Natural killer cell treated with Interleukin-12 subunit alpha and Interleukin-12 subunit beta and Interleukin-15 and Interleukin-18, amount 100 ng/mL, for 72 hours (primary cell): ENCODE data around the gene THOC2. TPM values are rescaled to one million over a fixed set of nuclear protein-coding genes. Genes with fewer than 3 reads are reported as not detected.
"Not testable (repeated sequence)": the region's sequence is repeated elsewhere in the genome, so short reads cannot be mapped to it uniquely, and the experiment has no call there.

Source experiments
- ATAC-seq, 2 donors: fragments of 150-1000 bp; cut with Tn5 transposase in 1 of 2; sonication (Bioruptor Pico), chemical (Tn5 transposase) in 1 of 2; 2 replicates each; pipeline ENCODE4 v1.10.0; 2021
- DNase-seq: peaks from one replicate; pipeline ENCODE4 v3.0.0; 2022; ENCODE audit warnings: low spot score
- H3K27ac Mint-ChIP-seq, 2 donors: 1 replicate in 1 of 2; 2 replicates in 1 of 2; pipeline ENCODE4 v1.8.0; 2022; ENCODE audit warnings: mixed read lengths in 2 of 2, mild to moderate bottlenecking in 1 of 2, moderate library complexity in 1 of 2
- H3K27me3 Mint-ChIP-seq, 2 donors: 1 replicate in 1 of 2; 2 replicates in 1 of 2; pipeline ENCODE4 v1.8.0; 2022; ENCODE audit warnings: mixed read lengths in 2 of 2
- H3K36me3 Mint-ChIP-seq: one replicate; pipeline ENCODE4 v1.8.0; 2022; ENCODE audit warnings: mixed read lengths
- H3K4me1 Mint-ChIP-seq, 2 donors: 1 replicate in 1 of 2; 2 replicates in 1 of 2; pipeline ENCODE4 v1.8.0; 2022; ENCODE audit warnings: low read depth in 2 of 2, mixed read lengths in 2 of 2, mild to moderate bottlenecking in 1 of 2
- H3K4me3 Mint-ChIP-seq: one replicate; pipeline ENCODE4 v1.8.0; 2022; ENCODE audit warnings: mixed read lengths
- H3K9me3 Mint-ChIP-seq: 2 replicates; pipeline ENCODE4 v1.8.0; 2022; ENCODE audit warnings: mixed read lengths
- total RNA-seq, 2 donors: library from RNA; stranded (reverse); gene quantifications; one replicate each; pipeline ENCODE4 v1.2.3, GENCODE V29; 2022

The THOC2 gene
- total RNA-seq, 2 donors from 2014 or later: 96.5 to 98.2 TPM

DNA sequence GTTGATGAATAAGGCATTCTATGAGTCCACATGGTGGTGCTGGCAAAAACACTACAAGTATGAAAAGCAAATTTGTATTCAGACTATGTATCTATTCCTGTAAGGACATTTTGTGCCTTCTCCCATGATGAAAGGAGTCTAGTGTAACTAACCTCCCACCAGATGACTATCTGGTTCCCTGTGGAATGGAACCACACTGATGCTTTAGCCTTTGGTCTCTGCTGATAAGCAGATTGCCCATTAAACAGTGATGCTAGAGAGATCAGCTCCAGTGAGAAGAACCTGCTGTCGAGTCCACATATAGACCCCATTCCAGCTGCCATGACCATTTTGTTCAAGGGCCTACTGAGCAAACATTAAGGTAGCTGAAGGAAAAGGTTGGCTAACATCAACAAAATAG is 10.5 kb upstream of the THOC2 start:
- no peaks in the 10 kb centered on the region for H3K9me3 Mint-ChIP-seq
- ATAC-seq: no peak
- no peaks in the 10 kb centered on the region for H3K36me3 Mint-ChIP-seq
- DNase-seq: no peak
- H3K27ac Mint-ChIP-seq: no peak overlapping the region
- H3K27me3 Mint-ChIP-seq: peaks cover 1 to 3% of the 10 kb centered on the region in 2 donors
- no peaks in the 10 kb centered on the region for H3K4me1 Mint-ChIP-seq
- no peak overlapping the region for H3K4me3 Mint-ChIP-seq

DNA sequence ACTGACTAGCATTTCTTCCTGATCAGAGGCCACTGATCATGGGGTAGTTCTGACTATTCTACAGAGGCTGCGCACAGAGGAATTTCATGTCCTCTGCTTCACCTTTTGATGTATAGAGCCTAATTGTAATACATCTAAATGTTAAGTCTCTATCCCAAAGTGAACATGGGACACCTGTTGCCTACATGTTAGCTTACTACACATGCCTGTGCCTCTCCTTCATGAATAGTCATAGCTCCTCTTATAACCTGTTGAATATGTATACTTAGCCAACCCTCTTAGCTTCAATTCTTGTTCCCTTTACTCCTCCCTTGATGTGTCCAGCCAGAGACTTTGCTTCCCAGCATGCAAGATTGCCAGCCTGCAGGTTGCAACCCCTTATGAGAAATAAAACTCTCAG is 9.6 kb upstream of the THOC2 start:
- Mint-ChIP-seq H3K4me1 (no peaks in the 10 kb centered on the region), H3K27me3 (peaks cover 2 to 6% of the 10 kb centered on the region in 2 donors), H3K9me3 (no peaks in the 10 kb centered on the region), H3K36me3 (no peaks in the 10 kb centered on the region), H3K27ac (no peak overlapping the region), H3K4me3 (no peak overlapping the region)
- ATAC-seq (no peak), DNase-seq (no peak)

DNA sequence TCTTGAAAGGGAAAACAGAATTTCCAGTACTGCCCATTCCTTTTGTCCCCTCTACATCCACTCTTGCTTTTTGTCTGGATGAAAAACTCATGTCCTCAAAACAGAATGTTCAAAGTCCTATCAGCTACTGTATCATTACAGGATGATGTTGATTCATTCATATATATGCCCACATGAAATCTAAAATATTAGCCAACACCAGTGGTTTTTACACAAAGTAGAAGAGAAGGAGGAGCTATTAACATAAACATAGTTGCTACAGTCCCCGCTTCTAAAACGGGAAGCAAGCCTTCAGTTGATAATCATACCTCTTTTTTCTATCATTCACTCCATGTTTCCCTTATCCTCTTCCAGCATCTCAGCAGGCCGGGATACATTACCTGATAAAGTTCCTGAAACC is 7.7 kb upstream of the THOC2 start:
- Mint-ChIP-seq H3K4me1 (no peaks in the 10 kb centered on the region), H3K27ac (no peak overlapping the region), H3K27me3 (peaks cover 2 to 6% of the 10 kb centered on the region in 2 donors), H3K36me3 (no peaks in the 10 kb centered on the region), H3K9me3 (no peaks in the 10 kb centered on the region), H3K4me3 (no peak overlapping the region)
- no peak for ATAC-seq
- no peak for DNase-seq

DNA sequence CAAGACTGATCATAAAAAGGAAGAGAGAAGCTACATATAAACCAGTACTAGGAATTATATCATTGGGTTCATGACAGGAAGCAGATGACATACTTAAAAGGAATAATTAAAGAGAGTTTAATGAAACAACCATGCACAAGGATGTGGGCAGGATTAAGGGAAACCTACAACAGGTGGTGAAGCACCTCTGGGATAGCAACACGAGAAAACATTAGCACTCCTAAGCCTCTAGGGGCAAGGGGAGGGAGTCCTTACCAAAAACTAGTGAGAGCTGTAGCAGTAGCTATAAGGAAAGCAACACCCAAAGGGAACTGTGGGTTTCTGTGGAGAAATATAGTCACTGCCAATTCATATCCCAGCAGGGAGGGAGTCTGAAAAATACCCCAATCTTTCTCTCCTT is 7.2 kb upstream of the THOC2 start:
- ATAC-seq (no peak), DNase-seq (no peak)
- Mint-ChIP-seq H3K4me3 (no peak overlapping the region), H3K27me3 (peaks cover 2 to 6% of the 10 kb centered on the region in 2 donors), H3K4me1 (no peaks in the 10 kb centered on the region), H3K9me3 (no peaks in the 10 kb centered on the region), H3K36me3 (no peaks in the 10 kb centered on the region), H3K27ac (no peak overlapping the region)

DNA sequence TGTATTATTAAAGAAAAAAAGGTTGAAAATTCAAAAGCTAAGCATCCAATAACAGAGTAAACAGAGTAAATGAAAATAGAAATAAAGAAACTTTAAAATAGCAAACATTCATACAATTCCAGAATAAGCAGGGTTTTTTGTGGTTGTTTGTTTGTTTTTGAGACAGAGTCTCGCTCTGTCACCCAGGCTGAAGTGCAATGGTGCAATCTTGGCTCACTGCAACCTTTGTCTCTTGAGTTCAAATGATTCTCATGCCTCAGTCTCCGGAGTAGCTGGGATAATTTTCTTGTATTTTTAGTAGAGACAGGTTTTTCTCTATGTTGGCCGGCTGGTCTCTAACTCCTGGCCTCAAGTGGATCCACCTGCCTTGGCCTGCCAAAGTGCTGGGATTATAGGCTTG is 6.6 kb upstream of the THOC2 start:
- Mint-ChIP-seq H3K4me1 (no peaks in the 10 kb centered on the region), H3K27ac (no peak overlapping the region), H3K9me3 (no peaks in the 10 kb centered on the region), H3K36me3 (no peaks in the 10 kb centered on the region), H3K4me3 (no peak overlapping the region), H3K27me3 (peaks cover 2 to 6% of the 10 kb centered on the region in 2 donors)
- ATAC-seq (no peak), DNase-seq (no peak)

DNA sequence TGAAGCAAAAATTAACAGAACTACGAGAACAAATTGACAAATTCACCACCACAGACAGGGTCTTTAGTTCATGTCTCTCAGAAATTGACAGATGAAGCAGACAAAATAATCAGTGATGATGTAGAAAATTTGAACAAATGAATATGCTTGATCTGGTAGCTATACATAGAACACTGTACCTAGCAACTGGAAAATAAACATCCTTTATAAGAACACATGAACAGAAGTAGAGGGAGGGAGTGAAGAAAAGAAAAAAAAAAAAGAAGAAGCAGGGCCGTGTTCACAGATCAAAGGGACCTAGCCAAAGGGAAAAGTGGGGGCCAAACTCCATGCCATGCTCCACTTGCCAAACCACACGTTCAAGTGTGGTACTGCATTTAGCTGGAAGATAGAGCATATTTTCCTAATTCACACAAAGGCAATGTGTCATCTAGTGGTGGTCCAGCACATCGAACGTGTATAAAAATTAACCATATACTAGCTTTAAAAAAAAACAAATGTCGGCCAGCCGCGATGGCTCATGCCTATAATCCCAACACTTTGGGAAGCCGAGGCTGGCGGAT is 5.6 kb upstream of the THOC2 start:
- Mint-ChIP-seq H3K4me3 (no peak overlapping the region), H3K27ac (no peak overlapping the region), H3K4me1 (peaks cover 0 to under 1% of the 10 kb centered on the region in 2 donors), H3K36me3 (no peaks in the 10 kb centered on the region), H3K27me3 (peaks cover 2 to 6% of the 10 kb centered on the region in 2 donors), H3K9me3 (no peaks in the 10 kb centered on the region)
- no peak for ATAC-seq
- no peak for DNase-seq

DNA sequence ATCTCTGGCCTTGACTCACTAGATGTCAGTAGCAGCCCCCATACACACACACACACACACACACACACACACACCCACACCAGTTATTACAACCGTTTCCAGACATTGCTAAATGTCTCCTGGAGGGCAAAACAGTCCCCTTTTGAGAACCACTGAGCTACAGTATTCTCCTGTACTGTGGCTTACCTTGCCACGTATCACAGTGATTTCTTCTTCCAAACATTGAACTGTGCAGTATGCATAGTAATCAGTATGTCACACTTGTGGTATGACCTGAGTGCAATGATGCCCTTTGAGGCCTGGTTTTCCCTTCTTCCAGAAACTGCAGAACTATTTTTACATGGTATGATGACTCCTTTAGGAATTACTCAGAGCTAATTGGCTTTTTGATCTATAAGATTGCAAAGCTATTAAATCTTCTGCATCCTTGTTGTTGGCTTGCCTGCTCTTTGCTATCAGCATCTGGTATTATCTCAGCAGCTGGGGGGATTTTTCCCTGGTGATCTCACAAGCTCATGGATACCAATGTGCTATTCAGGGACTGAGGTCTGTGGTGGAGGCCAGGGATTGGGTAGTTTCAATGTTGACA is 3.6 kb upstream of the THOC2 start:
- Mint-ChIP-seq H3K27me3 (peaks cover 2 to 6% of the 10 kb centered on the region in 2 donors), H3K9me3 (no peaks in the 10 kb centered on the region), H3K36me3 (peaks cover 6% of the 10 kb centered on the region), H3K4me3 (no peak overlapping the region), H3K4me1 (peaks cover 8 to 11% of the 10 kb centered on the region in 2 donors), H3K27ac (no peak overlapping the region)
- no peak for DNase-seq
- ATAC-seq: no peak

DNA sequence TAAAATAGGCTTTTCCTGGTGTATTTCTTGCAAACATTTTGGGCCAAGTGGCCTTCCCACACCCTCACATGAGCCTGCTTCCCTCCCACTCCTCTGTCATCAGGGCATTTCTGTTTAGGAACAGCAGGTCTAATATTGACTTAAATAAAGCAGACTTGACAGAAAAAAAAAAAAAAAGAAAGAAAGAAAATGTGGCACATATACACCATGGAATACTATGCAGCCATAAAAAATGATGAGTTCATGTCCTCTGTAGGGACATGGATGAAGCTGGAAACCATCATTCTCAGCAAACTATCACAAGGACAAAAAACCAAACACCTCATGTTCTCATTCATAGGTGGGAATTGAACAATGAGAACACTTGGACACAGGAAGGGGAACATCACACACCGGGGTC is 2.3 kb upstream of the THOC2 start:
- not testable (repeated sequence) for H3K4me3 Mint-ChIP-seq, H3K9me3 Mint-ChIP-seq, H3K36me3 Mint-ChIP-seq, H3K27ac Mint-ChIP-seq, H3K27me3 Mint-ChIP-seq, DNase-seq, ATAC-seq
- peaks cover 9 to 14% of the 10 kb centered on the region in 2 donors for H3K4me1 Mint-ChIP-seq

DNA sequence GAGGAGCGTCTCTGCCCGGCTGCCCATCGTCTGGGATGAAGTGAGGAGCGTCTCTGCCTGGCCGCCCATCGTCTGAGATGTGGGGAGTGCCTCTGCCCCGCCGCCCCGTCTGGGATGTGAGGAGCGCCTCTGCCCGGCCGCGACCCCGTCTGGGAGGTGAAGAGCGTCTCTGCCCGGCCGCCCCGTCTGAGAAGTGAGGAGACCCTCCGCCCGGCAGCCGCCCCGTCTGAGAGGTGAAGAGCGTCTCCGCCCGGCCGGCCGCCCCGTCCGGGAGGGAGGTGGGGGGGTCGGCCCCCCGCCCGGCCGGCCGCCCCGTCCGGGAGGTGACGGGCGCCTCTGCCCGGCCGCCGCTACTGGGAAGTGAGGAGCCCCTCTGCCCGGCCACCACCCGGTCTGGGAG is 1.2 kb upstream of the THOC2 start:
- H3K27ac Mint-ChIP-seq, DNase-seq, H3K36me3 Mint-ChIP-seq, H3K4me3 Mint-ChIP-seq, ATAC-seq, H3K9me3 Mint-ChIP-seq, H3K27me3 Mint-ChIP-seq: not testable (repeated sequence)
- H3K4me1 Mint-ChIP-seq: peaks cover 15 to 17% of the 10 kb centered on the region in 2 donors

DNA sequence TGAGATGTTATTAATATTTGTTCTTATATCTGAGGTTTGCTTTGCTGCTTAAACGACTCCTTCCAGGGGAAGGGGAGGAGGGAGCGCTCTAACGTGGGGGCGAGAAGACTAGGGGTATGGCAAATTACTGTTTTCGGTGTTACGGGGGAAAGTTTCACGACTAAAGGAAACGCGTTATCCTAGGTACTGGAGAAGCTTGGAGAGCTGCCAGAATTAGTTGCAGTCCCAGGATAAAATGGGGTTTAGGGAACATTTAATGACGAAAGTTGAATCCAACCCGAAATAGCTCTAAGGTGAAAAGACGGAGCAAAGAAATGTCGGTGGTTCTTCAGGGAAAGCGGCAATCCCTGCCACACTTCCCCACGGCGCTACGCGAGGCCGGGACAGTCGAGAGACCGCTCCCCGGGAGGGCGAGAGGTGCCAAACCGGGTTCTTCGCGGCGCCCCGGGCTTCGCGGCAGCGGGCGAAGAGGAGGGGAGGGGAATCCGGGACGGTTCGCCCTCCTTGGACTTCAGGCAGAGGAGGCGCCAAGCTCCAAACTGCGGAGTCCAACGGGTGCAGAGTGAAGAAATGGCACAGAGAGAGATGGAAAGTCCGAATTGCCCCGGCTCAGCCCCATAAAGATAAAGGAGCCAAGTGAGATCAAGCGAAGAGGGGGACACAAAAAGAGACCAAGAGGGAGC is 724 bp downstream of the THOC2 start:
- Mint-ChIP-seq H3K4me1 (peaks cover 17 to 21% of the 10 kb centered on the region in 2 donors), H3K27ac (peak overlapping the region; percentile 85 to 94), H3K27me3 (no peaks in the 10 kb centered on the region), H3K36me3 (peaks cover 6% of the 10 kb centered on the region), H3K9me3 (no peaks in the 10 kb centered on the region), H3K4me3 (peak overlapping the region; percentile 98)
- peak; percentile 61 to 72 for ATAC-seq
- peak; percentile 71 for DNase-seq

DNA sequence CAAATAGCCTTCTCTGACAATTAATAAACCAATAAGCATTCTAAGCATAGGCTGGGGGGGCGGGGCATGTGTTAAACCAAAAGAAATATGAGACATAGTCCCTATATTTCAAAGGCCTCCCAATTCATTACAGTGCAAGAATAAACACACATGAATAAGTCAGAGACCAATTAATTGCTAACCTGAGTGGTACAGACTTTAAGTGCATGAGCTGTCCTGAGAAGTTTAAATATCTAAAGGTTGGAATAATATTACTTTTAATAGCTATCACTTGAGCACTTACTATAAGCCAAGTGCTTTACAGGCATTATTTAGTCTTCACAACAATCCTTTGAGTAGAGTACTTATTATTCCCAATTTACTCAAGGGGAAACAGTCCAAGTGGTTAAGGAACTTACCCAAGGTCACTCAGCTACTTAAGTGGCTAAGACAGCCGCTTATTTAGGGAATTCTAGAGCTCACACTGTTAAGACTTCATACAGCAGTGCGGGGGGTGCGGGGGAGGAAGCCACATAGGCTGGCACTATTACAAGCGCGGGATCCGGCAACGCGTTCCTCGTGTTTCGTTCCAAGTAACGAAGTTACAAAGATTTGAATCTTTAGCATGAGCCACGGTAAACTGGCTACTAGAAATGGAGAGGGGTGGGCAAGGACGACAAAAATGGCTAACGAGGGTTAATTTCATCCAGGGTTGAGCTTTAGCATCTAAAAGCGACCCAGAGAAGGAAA is 1.4 kb downstream of the THOC2 start:
- H3K4me1 Mint-ChIP-seq: peaks cover 17 to 21% of the 10 kb centered on the region in 2 donors
- no peaks in the 10 kb centered on the region for H3K27me3 Mint-ChIP-seq
- H3K36me3 Mint-ChIP-seq: peaks cover 6% of the 10 kb centered on the region
- H3K27ac Mint-ChIP-seq: peak overlapping the region; percentile 85 to 94
- H3K4me3 Mint-ChIP-seq: peak overlapping the region; percentile 98
- no peaks in the 10 kb centered on the region for H3K9me3 Mint-ChIP-seq
- DNase-seq (no peak), ATAC-seq (no peak)

DNA sequence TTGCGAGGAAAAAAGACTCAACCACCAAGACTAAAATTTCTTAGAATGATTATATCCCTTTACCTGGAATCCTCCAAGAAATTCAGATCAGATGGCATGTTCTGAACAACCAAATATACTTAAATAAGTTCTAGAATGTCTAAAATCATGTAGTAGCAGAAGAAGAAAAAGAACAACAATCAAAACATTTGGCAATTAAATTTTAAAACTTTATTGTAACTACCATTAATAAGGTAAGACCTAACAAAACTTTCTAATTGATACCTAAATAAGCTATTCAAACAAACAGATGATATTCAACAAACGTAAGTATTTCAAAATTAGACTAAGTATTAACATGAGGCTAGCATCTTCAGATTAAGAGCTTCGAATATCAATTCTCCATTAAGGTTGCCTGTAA is 4.3 kb downstream of the THOC2 start:
- no peaks in the 10 kb centered on the region for H3K27me3 Mint-ChIP-seq
- H3K36me3 Mint-ChIP-seq: peaks cover 6% of the 10 kb centered on the region
- DNase-seq (no peak), ATAC-seq (no peak)
- no peaks in the 10 kb centered on the region for H3K9me3 Mint-ChIP-seq
- peaks cover 18 to 23% of the 10 kb centered on the region in 2 donors for H3K4me1 Mint-ChIP-seq
- H3K27ac Mint-ChIP-seq: peak overlapping the region in 1 of 2 donors; percentile 58
- H3K4me3 Mint-ChIP-seq: peak overlapping the region; percentile 17

DNA sequence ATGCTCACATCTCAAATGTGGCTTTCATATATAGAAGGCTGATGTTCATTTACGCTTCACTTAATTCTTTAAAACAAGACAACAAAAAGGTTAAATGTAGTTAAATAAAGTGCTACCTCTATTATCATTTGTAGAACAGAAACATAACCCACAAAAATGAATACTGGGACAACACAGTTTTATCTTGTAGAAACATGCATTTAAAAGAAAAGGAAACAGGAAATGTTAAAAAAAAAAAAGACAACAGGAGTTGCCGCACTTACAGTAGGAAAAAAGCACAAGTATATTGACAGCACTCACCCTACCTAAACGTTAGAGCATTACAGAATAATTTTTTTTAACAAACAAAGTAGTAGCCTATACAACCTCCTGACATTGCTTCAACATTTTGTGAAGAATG is 4.8 kb downstream of the THOC2 start:
- ATAC-seq: no peak
- peaks cover 6% of the 10 kb centered on the region for H3K36me3 Mint-ChIP-seq
- peak overlapping the region in 1 of 2 donors; percentile 58 for H3K27ac Mint-ChIP-seq
- H3K4me1 Mint-ChIP-seq: peaks cover 16 to 25% of the 10 kb centered on the region in 2 donors
- no peak for DNase-seq
- no peaks in the 10 kb centered on the region for H3K9me3 Mint-ChIP-seq
- H3K27me3 Mint-ChIP-seq: no peaks in the 10 kb centered on the region
- H3K4me3 Mint-ChIP-seq: peak overlapping the region; percentile 17

DNA sequence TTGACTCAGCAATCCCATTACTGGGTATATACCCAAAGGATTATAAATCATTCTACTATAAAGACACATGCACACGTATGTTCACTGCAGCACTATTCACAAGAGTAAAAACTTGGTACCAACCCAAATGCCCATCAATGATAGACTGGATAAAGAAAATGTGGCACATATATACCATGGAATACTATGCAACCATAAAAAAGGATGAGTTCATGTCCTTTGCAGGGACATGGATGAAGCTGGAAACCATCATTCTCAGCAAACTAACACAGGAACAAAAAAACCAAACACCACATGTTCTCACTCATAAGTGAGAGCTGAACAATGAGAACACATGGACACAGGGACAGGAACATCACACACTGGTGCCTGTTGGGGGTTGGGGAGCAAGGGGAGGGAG is 10.7 kb downstream of the THOC2 start:
- H3K9me3 Mint-ChIP-seq, H3K36me3 Mint-ChIP-seq: not testable (repeated sequence)
- H3K4me1 Mint-ChIP-seq: peaks cover 14 to 19% of the 10 kb centered on the region in 2 donors

More for the DNA sequence above, 10.7 kb downstream of the THOC2 start:
- not testable (repeated sequence) for ATAC-seq, H3K27me3 Mint-ChIP-seq, DNase-seq, H3K27ac Mint-ChIP-seq, H3K4me3 Mint-ChIP-seq
